Astrocyte (in vitro differentiated cells and primary cell): ENCODE data around the gene HIKESHI.

Source experiments
- CTCF ChIP-seq: IDR thresholded peaks from 2 replicates; pipeline ENCODE4 v1.5.1; 2011; ENCODE audit warnings: low read depth, mild to moderate bottlenecking, inconsistent platforms, low read length, moderate library complexity; ENCODE audit not compliant: insufficient read depth
- EZH2 ChIP-seq: IDR thresholded peaks from 2 replicates; pipeline ENCODE4 v1.6.1; 2012; ENCODE audit warnings: mild to moderate bottlenecking, low read length, inconsistent platforms; ENCODE audit not compliant: insufficient read depth

GRCh38 chr11:86277741-86278140 is 24.3 kb upstream of the HIKESHI start:
- TF ChIP-seq CTCF (no peak), EZH2 (no peak)
